Bronchial smooth muscle cell (primary cell): ENCODE measurements around the gene LASP1. TPM values are rescaled to one million over a fixed set of nuclear protein-coding genes. Genes with fewer than 3 reads are reported as not detected.

Experiments
- total RNA-seq: library from RNA; depleted of rRNA; stranded (reverse); fragments of >200 nt; gene quantifications from 2 replicates; pipeline ENCODE4 v1.2.1, GENCODE V29; 2014

LASP1 gene
- total RNA-seq = 67.7 and 73.3 TPM in 2 replicates

GRCh38 chr17:38869526-38870258, at the start of gene LASP1:
LASP1 (plus strand) TSS chr17:38870058; CDS start chr17:38870190, 132 bp downstream.

GRCh38 chr17:38824899-38825761, 44.7 kb upstream of the LASP1 start, which contains the start of gene CWC25:
CWC25 (minus strand) TSS chr17:38825321; CDS start chr17:38825183, 138 bp downstream.

GRCh38 chr17:38853292-38854219, 16.3 kb upstream of the LASP1 start, which contains the start of gene RPL23:
RPL23 (minus strand) TSS chr17:38853721; CDS start chr17:38853710, 11 bp downstream.

GRCh38 chr17:38925263-38925995, 55.6 kb downstream of the LASP1 start, which contains the start of gene LASP1NB:
LASP1NB (plus strand) TSS chr17:38925614.

DNA sequence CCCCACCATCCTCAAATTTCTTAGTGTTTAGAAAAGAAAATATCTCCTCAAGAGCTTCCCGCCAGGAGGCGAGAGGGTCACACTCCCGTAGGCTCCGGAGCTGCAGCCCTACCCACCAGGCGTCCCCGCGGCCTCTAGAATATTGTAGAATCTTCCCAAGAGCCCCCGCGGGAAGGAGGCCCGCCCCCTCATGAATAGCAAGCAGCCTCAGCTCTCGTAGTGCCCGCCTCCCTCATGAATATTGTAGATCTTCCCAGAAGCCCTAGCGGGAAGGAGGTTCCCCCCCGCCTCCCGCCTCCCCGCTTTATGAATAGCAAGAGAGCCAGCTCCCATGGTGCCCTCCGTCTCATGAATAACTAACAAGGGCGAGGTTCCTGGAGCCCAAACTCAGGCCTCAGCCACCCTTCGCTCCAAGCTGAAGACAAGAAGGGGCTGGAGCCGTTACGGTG, 97.5 kb downstream of the LASP1 start, which contains the start of gene FBXO47:
TSS of gene FBXO47 (minus strand) at position 114 of the 449 bp plus-strand sequence. CDS start 4,378 bp downstream, outside the sequence.

Other genes with a start within 250 kb of the LASP1 start
- gene EPOP, start 195.1 kb upstream of the LASP1 start, total RNA-seq = 0.09 and 0.47 TPM in 2 replicates
- gene MLLT6, start 164.8 kb upstream of the LASP1 start, total RNA-seq = 16.1 and 29.9 TPM in 2 replicates
- 2.3 and 3.8 TPM in 2 replicates for gene CISD3, start 139.7 kb upstream of the LASP1 start, total RNA-seq
- gene PCGF2, start 121.7 kb upstream of the LASP1 start, total RNA-seq = 3.9 and 5.3 TPM in 2 replicates
- gene PSMB3, start 117.3 kb upstream of the LASP1 start, total RNA-seq = 350 and 433 TPM in 2 replicates
- 30.1 and 51.9 TPM in 2 replicates for gene PIP4K2B, start 70.5 kb upstream of the LASP1 start, total RNA-seq
- 8.4 and 8.7 TPM in 2 replicates for gene CWC25, start 44.7 kb upstream of the LASP1 start, total RNA-seq
- 2,128 and 3,392 TPM in 2 replicates for gene RPL23, start 16.3 kb upstream of the LASP1 start, total RNA-seq
- gene FBXO47, start 97.3 kb downstream of the LASP1 start, total RNA-seq = not detected in 2 replicates